Caki2 (cell line): Measurements from ENCODE around the gene NDUFB11. TPM values are rescaled to one million over a fixed set of nuclear protein-coding genes. Genes with fewer than 3 reads are reported as not detected.

Source experiments
- DNase-seq: peaks from one replicate; pipeline ENCODE4 v3.0.0-alpha.2; 2015; ENCODE audit warnings: low read depth
- in situ Hi-C: cut with HindIII; loops from 2 replicates; pipeline ENCODE4 v1.10.0; 2016; ENCODE audit warnings: low sequenced_read_pairs, low pct_unique_long_range_greater_than_20kb, mixed read lengths
- total RNA-seq: library from RNA; depleted of rRNA; stranded (reverse); fragments of >200 nt; shearing (Covaris generic); gene quantifications from 2 replicates; pipeline ENCODE4 v1.2.3, GENCODE V29; 2014; ENCODE audit warnings: low replicate concordance

The NDUFB11 gene
- total RNA-seq, 1 experiment from 2014 or later = 92.9 TPM

DNA sequence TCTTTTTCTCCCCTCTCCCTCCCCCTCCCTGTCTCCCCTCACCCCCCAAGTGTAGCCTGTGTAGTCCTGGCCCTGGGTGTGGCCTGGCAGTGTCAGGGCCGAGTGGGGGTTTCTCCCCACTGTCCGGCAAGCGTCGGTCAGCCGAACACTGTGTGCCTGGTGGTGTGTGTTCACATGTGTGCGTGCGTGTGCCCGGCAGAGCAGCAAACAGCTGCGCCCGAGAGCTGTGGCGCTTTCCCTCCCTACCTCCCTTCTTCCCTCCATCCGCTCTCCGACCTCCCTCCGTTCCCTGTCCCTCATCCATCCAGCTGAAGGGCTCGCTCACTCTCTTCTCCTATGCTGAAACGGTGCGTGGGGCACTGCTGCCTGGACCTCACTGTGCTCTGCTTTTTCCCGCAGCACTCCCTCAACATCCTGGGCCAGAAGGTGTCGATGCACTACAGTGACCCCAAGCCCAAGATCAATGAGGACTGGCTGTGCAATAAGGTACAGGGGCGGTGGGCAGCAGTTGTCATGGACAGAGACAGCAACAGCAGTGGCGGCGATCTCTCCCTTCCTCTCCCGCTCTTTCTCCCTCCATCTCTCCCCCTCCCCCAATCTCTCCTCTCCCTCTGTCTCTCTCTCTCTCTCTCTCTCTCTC is 31.7 kb upstream of the NDUFB11 start:
- in situ Hi-C loops = no loop called here
- DNase-seq = no peak

DNA sequence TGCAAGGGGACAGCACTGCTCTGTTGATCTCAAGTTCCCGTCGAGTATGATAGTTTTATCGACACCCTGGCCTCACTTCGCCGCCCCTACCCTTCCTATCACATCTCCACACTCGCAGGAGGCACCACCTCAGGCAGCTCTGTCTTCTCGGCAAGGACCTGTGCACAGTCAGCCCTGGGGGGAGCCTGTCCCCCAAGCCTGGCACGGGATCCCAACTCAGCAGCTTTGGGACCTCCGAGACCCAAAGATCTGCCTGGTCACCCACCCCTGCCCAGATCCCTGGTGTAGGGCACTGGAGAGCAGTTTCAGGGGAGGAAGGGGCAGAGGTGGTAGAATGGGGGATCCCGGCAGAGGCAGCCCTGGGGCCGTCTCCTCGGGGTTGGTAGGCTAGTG is 31.1 kb upstream of the NDUFB11 start:
- in situ Hi-C loops = no loop called here

DNA sequence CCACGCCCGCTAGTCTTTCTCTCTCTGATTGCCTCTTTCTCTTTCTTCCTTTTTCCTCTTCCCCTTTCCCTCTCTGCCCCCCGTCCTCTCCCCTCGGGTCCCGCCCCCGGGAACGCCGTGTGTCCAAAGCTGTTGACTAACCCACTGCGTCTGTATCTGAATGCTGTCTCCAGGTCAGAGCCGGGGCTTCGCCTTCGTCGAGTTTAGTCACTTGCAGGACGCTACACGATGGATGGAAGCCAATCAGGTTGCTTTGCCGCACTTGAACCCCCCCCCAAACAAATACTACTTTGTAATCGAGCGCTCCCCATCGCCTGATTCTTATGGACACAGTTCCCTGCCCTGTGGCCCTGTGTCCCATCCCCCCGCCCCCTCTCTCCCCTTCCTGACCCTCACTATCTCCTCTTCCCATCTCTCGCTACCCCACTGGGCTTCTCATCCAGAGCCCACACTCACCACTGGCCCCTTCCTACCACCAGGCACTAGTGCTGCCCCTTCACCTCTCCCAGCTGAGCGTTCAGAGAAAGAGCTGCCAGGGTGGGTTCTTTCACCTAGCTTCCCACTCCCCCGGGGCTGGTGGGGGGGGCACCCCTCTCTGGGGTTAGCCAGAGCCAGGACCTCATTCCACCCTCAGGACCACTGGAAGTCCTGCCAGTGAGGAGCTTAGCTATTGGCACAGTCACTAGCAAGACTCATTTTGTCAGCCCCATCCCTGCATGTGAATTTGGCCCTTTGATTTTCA is 30.5 kb upstream of the NDUFB11 start:
- in situ Hi-C loops = no loop called here
- DNase-seq = no peak

More for the DNA sequence above, 31.1 kb upstream of the NDUFB11 start:
- no peak for DNase-seq

DNA sequence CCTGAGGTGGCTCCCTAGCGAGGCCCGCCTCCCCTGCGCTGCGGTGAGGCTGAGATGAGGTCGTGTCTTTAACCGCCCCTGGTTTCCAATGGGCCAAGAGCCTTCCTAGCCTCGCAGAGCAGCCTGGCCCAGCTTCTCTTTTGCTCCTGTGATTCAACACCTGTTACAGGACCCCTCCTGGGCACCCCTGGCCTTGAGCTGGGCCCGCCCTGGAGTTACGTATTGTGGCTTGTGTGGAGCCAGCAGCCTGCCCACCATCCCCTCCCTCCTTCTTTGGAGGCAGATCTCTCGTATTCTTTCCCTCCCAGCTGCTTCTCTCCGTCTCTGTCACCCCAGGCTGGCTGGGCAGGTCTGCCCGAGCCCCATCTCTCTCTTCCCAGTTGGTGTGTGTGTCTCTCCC is 29.9 kb upstream of the NDUFB11 start:
- in situ Hi-C loops = no loop called here
- no peak for DNase-seq

DNA sequence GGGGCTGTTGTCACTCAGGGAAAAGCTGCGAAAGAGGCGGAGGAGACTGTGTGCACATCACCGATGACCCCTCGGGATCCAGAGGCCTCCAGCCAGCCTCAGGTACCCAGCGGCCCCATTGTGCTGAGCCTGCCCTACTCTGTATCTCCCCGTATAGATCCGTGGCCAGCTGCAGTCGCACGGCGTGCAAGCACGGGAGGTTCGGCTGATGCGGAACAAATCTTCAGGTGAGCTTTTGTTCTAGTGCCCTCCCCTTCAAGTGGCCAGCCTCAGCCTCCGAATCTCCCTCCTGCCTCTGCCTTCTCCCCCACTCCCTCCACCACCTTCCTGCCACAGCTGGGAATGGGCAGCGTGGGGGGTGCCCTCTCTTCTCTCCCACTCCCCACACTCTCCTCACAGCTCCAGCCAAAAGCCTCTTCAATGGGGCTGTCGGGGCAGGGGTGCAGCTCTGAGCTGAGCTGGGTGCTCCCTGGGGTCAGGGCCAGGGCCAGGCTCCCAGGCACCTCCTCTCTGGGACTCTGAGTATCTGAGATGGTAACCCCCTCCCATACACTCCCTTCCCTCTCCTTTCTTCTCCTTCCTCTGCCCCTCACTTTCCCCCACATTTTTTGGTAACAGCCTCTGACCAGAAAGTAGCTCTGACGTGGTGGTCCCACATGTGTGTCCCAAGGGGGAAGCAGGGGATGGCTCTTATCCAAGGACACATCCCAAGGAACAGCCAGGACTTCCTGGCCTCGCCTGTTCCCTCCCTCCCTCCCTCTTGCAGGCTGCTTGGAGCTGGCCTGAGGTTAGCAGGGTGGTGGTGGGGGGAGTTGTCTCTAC is 28.7 kb upstream of the NDUFB11 start:
- in situ Hi-C loops = no loop called here

DNA sequence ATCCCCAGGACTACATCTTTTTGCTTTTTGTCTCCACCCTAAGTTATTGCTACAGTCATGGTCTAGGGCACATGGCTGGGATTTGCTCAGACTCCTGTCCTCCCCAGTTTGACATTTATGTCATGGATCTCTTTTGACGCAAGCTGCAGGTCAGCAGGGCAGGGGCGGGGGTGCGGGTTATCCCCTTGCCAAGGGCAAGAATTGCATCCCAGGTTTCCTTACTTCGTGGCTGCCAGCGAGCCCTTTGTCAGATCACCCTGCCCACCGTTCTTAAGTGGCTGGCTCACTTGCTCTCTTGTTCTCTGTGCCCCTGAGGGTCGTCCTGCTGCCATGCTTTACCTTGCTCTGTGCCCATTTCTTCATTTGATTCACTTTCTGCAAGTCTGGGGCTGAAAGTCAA is 28.0 kb upstream of the NDUFB11 start:
- in situ Hi-C loops = no loop called here
- no peak for DNase-seq

More for the DNA sequence above, 28.7 kb upstream of the NDUFB11 start:
- DNase-seq = no peak

DNA sequence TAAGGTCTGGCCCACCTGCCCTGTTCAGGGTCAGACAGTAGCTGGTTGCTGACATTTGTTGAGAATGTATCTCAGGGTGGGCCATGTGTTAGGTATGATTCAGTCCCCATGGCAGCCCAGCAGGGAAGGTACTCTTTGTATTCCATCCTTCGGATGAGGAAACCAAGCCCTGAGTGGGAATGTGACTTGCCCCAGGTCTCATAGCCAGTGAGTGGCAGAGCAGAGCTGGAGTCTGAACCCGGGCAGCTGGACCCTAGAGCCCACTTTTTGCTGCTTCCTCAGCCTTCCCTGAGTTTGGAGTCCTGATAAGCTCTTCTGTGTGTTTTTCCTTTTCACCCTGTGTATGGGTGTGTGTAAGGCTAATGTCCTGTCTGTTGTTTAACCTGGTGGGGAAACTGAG is 27.5 kb upstream of the NDUFB11 start:
- in situ Hi-C loops = no loop called here

DNA sequence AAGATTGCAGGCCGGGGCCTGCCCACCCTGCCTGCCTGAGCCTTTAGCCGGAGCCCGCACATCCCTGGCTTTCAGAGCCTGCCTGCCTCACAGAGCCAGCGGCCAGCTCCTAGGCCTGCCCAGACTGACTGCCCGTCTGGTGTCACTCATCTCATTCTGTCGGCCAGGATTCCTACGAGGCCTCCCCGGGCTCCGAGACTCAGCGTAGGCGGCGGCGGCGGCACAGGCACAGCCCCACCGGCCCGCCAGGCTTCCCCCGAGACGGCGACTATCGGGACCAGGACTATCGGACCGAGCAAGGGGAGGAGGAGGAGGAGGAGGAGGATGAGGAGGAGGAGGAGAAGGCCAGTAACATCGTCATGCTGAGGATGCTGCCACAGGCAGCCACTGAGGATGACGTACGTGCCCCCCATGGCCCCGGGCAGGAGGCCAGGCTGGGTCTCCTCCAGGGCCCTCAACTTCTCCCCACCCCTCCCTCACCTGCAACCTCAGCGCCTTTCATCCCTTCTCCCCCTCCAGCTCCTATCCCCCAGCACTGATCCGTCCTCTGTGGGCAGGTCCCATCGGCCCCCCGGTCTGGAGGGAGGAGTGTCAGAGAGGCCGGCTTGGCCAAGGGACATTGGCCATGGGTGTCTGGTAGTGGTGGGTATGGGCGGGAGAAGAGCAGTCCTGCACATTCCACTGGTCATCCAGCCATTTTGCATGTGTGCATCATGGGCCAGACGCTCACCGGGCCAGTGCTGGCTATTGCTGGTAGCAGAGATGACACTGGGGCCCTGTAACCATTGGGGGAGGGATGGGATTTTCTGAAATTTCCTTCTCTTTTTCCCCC is 26.6 kb upstream of the NDUFB11 start:
- no peak for DNase-seq
- in situ Hi-C loops = no loop called here

More for the DNA sequence above, 27.5 kb upstream of the NDUFB11 start:
- no peak for DNase-seq

DNA sequence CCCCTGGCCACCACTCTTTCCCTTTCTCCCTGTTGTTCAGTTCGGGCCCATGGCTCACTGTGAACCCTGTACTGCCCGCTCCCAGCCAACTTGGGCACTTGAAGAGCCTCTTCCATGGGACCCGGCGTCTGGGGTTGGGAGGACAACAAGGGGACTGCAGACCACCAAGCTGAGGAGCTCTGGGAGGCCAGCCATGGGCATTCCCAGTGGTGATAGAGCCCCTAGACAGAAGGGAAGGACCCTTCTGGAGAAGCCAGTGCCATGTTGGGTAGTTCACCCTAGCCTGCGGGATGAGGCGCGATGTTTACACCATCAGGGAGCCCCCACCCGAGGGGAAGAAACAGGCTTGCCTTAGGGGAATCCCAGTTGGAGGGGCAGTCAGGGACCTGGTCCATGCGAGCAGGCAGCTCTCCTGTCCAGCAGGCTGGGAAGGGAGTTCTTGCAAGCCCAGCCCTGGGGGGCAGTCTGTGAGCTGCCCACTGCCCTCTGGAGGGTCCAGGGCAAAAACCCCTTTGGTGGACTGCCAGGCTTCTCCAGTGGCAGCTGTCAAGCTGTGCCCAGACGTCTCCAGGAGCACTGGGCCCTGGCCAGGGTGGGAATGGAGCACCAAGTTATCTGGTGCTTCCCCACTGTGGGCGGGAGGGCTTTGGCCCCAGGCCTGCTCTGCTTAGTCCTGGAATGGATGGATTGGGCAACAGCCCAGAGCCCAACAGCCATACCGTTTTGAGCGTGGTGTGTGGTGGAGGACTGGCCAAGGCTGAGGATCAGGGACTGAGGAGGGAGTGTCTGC is 25.4 kb upstream of the NDUFB11 start:
- DNase-seq = no peak
- in situ Hi-C loops = no loop called here

DNA sequence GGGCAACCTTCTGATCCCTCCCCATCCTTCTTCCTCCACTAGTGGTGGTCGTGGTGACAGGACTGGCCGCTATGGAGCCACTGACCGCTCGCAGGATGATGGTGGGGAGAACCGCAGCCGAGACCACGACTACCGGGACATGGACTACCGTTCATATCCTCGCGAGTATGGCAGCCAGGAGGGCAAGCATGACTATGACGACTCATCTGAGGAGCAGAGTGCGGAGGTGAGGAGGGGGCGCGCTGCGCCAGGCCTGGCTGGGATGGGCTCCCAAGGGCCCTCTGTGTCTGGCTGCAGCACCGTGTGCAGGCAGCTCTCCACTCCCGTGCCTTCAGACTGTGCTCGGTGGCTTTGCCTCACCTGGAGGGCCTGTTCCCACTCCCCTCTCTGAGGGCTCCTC is 24.8 kb upstream of the NDUFB11 start:
- DNase-seq = no peak
- in situ Hi-C loops = no loop called here

DNA sequence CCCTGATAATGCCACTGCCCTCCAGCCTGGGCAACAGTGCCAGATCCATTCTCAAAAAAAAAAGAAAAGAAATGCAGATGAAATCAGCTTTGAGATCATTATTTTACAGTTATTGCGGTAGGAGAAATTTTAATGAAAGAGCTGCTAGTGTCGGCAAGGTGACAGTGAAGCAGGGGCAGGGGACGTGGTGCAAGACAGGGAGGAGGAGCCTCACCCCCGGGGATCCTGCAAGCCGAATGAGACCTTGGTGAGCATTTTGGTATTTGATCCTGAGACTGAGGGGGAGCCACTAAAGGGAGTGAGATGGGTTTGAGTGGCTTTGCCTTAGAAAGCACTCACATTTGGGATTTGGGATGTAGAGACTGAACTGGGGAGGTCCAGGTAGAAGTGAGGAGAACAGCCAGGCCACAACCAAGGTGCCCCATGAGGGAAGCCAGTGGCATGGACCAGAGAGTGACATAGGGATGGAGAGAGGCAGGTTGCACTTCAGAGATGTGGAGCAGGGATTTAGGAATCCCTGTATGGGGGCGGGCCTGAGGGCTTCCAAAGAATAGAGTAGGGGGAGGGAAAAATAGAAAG is 24.1 kb upstream of the NDUFB11 start:
- DNase-seq = no peak
- in situ Hi-C loops = no loop called here

DNA sequence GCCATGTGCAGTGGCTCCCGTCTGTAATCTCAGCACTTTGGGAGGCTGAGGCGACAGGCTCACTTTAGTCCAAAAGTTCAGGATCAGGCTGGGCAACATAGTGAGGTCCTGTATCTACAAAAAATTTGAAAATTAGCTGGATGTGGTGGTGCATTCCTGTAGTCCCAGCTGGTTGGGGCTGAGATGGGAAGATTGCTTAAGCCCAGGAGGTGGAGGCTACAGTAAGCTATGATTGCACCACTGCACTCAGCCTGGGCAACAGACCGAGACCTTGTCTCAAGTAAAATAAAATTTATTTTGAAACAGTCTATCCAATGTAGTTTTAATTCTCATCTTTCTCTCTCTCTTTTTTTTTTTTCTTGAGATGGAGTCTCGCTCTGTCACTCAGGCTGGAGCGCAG is 21.6 kb upstream of the NDUFB11 start:
- no peak for DNase-seq
- in situ Hi-C loops = no loop called here

DNA sequence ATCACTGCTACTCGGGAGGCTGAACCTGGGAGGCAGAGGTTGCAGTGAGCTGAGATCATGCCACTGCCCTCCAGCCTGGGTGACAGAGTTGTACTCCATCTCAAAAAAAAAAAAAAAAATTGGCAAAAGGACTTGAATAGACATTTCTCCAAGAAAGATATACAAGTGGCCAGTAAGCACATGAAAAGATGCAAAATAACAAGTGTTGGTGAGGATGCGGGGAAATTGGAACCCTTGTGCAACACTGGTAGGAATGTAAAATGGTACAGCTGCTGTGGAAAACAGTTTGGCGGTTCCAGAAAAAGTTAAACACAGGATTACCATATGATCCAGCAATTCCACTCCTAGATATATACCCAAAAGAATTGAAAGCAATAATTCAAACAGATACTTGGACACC is 19.9 kb upstream of the NDUFB11 start:
- DNase-seq = no peak
- in situ Hi-C loops = no loop called here

DNA sequence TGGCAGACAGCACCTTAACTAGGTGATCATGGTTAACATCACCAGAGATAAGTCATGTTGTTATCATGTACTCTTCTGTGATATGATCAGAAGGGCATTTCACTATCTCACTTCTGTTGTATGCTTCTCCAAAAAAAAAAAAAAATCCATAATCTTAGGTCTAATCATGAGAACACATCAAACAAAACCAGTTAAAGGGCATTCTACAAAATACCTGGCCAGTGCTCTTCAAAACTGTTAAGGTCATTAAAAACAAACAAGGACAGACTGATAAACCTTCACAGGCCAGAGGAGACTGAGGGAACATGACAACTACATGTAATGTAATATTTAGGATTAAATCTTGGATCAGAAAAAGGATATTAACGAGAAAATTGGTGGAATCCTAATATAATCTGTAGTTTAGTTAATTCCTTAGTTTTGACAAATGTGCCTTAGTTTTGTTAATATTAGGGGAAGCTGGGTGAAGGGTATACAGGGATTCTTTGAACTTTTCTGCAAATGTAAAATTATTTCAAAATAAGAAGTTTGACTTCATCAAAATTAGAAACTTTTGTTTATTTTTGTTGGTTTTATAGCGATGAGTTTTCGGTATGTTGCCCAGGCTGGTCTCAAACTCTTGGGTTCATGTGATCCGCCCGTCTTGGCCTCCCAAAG is 18.6 kb upstream of the NDUFB11 start:
- DNase-seq = no peak
- in situ Hi-C loops = no loop called here

DNA sequence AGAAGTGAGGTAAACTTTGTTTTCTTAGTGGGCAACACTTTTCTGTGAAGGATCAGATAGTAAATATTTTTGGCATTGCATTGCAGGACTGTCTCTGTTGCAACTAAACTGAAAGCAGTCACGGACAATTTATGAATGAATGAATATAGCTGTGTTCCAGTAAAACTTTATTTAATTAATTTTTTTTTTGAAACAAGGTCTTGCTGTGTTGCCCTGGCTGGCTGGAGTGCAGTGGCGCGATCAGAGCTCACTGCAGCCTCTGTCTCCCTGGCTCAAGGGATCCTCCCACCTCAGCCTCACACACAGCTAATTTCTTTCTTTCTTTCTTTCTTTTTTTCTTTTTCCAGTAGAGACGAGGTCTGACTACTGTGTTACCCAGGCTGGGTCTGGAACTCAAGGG is 16.3 kb upstream of the NDUFB11 start:
- in situ Hi-C loops = no loop called here
- no peak for DNase-seq

DNA sequence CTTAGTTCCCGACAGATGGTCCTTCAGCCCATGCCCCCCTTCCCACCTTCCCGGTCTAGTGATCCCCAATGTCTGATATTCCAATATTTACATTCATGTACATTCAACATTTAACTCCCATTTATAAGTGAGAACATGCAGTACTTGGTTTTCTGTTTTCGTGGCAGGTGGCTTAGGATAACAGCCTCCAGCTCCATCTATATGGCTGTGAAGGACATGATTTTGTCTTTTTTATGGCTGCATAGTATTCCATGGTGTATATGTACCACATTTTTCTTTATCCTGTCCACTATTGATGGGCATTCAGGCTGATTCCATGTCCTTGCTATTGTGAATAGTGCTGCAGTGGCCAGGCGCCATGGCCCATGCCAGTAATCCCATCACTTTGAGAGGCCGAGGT is 14.3 kb upstream of the NDUFB11 start:
- no peak for DNase-seq
- in situ Hi-C loops = no loop called here

DNA sequence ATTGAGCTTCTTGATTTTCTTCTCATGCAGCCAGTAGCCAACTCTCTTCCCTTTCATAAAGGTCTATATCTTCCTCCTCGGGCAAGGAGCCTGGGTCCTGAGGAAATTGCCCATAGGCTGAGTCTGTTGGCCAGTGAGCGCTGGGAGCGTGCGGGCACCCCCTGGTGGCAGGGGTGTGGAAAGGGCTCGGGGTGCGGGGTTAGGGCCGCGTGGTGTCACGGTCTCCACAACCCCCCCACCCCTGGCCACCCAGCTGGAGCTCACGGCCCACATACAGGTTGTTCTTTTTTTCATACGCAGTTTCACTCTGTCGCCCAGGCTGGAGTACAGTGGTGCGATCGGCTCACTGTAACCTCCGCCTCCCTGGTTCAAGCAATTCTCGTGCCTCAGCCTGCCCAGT is 13.6 kb upstream of the NDUFB11 start:
- no peak for DNase-seq

More for the DNA sequence above, 13.6 kb upstream of the NDUFB11 start:
- in situ Hi-C loops = no loop called here
